Activated T-cell treated with anti-CD3 and anti-CD28 coated beads, Interleukin-2, amount 50 U/mL, for 72 hours (primary cell): ENCODE data around the gene ZNF837. TPM values are rescaled to one million over a fixed set of nuclear protein-coding genes. Genes with fewer than 3 reads are reported as not detected.
"Not testable (repeated sequence)": the region's sequence is repeated elsewhere in the genome, so short reads cannot be mapped to it uniquely, and the experiment has no call there.

Source experiments
- ATAC-seq, 2 donors: fragments of 150-1000 bp; cut with Tn5 transposase; replicated peaks in 1 of 2; 2 replicates each; pipeline ENCODE4 v1.10.0; 2021; ENCODE audit warnings: moderate library complexity in 2 of 2, mild to moderate bottlenecking in 1 of 2
- DNase-seq, 2 donors: peaks; one replicate each; pipeline ENCODE4 v3.0.0; 2021 to 2022; ENCODE audit warnings: mixed read lengths in 1 of 2
- H3K27ac Mint-ChIP-seq: one replicate; pipeline ENCODE4 v1.8.0; 2022; ENCODE audit warnings: mild to moderate bottlenecking, moderate library complexity, mixed read lengths
- H3K27me3 Mint-ChIP-seq: one replicate; pipeline ENCODE4 v1.8.0; 2022; ENCODE audit warnings: low read depth, mixed read lengths
- H3K36me3 Mint-ChIP-seq, 2 donors: one replicate each; pipeline ENCODE4 v1.8.0; 2022; ENCODE audit warnings: mixed read lengths in 2 of 2, mild to moderate bottlenecking in 1 of 2; ENCODE audit not compliant: insufficient read depth in 2 of 2
- H3K4me1 Mint-ChIP-seq: one replicate; pipeline ENCODE4 v1.8.0; 2022; ENCODE audit warnings: low read depth, mixed read lengths
- H3K4me3 Mint-ChIP-seq, 2 donors: one replicate each; pipeline ENCODE4 v1.8.0; 2022; ENCODE audit warnings: mild to moderate bottlenecking in 2 of 2, mixed read lengths in 2 of 2, moderate library complexity in 2 of 2
- H3K9me3 Mint-ChIP-seq, 2 donors: one replicate each; pipeline ENCODE4 v1.8.0; 2022; ENCODE audit warnings: mixed read lengths in 2 of 2
- total RNA-seq, 2 donors: library from RNA; stranded (reverse); gene quantifications; one replicate each; pipeline ENCODE4 v1.2.3, GENCODE V29; 2022

The ZNF837 gene
- 1 to 10 TPM; 2.3 to 3.0 TPM for total RNA-seq

DNA sequence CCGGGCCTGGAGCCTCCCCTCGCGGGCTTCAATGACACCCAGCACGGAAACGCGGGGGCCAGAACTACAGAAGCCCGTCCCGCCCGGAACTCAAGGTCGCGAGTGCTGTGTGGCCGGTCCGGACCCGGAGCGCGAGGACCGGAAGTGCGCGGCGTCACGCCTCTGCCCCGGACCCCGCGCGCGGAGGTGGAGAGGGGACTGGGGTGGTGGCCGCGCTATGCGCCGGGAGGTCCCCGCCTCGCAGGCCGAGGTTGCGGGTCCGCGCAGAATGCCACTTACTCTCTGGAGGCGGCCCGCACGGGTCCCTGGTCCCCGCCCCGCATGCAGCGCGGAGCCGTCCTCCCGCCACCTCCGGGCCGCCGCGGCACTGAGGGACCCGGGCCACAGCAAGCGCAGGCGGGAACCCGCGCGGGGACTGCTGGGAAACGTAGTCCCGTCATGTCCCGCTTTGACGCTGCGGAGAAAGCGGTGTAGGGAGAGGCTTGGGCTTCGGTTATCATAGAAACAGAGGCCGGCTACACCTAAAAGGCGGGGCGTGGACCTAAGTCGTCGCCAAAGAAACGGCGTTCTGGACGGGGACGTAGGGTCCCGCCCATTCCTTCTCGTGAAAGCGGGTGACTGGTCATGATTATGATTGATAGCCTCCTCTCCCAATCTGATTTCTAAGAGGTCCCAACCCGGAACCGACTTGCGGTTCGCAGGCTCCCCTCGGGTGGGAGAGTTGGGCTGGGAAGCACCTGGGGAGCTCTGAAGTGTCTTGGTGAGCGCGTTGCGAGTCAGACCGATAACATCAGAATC lies at the start of gene ZNF837:
TSS of gene ZNF837 (minus strand) at position 369 of the 798 bp plus-strand sequence. CDS start 11,698 bp downstream, outside the sequence.
- ATAC-seq = peak; percentile 87 to 88
- DNase-seq = peak; percentile 96 to 99
- Mint-ChIP-seq H3K9me3 (no peaks in the 10 kb centered on the region), H3K4me3 (peak within 1 kb of the TSS; percentile 88 to 97), H3K27me3 (no peaks in the 10 kb centered on the region), H3K36me3 (no peaks in the 10 kb centered on the region), H3K4me1 (peaks cover 35% of the 10 kb centered on the region), H3K27ac (peak within 1 kb of the TSS; percentile 89)

- H3K4me3 Mint-ChIP-seq = no peak overlapping the region
- peaks cover 5 to 36% of the 10 kb centered on the region in 2 donors for H3K9me3 Mint-ChIP-seq
- H3K36me3 Mint-ChIP-seq = peaks cover 43 to 48% of the 10 kb centered on the region in 2 donors
- no peaks in the 10 kb centered on the region for H3K4me1 Mint-ChIP-seq
- ATAC-seq = no peak
- no peak for DNase-seq
- H3K27me3 Mint-ChIP-seq = no peaks in the 10 kb centered on the region
- no peak overlapping the region for H3K27ac Mint-ChIP-seq
Measured at GRCh38 chr19:58429745-58430144, 48.9 kb upstream of the ZNF837 start.

- peaks cover 34 to 38% of the 10 kb centered on the region in 2 donors for H3K36me3 Mint-ChIP-seq
Measured at GRCh38 chr19:58428617-58429016, 47.8 kb upstream of the ZNF837 start.

DNA sequence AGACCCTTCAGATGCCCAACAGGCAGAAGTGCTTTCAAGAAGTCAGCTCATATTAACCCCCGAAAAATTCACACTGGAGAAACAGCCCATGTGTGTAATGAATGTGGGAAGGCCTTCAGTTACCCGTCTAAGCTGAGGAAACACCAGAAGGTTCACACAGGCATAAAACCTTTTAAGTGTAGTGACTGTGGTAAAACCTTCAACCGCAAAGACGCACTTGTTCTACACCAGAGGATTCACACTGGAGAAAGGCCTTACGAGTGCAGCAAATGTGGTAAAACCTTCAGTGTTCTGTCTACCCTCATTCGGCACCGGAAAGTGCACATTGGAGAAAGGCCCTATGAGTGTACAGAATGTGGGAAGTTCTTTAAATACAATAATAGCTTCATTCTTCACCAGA lies 36.2 kb upstream of the ZNF837 start:
- no peak for ATAC-seq
- Mint-ChIP-seq H3K36me3 (peaks cover 16 to 32% of the 10 kb centered on the region in 2 donors), H3K27ac (no peak overlapping the region)

More at GRCh38 chr19:58428617-58429016, 47.8 kb upstream of the ZNF837 start:
- no peak overlapping the region for H3K27ac Mint-ChIP-seq
- DNase-seq (no peak), ATAC-seq (no peak)
- H3K4me3 Mint-ChIP-seq = no peak overlapping the region
- H3K9me3 Mint-ChIP-seq = peaks cover 5 to 32% of the 10 kb centered on the region in 2 donors
- H3K4me1 Mint-ChIP-seq = no peaks in the 10 kb centered on the region
- H3K27me3 Mint-ChIP-seq = no peaks in the 10 kb centered on the region

GRCh38 chr19:58416604-58417003 lies 35.8 kb upstream of the ZNF837 start:
- no peak overlapping the region for H3K27ac Mint-ChIP-seq
- H3K36me3 Mint-ChIP-seq = peaks cover 16 to 29% of the 10 kb centered on the region in 2 donors
- ATAC-seq (no peak), DNase-seq (no peak)
- H3K9me3 Mint-ChIP-seq = peaks cover 0 to 2% of the 10 kb centered on the region in 2 donors
- no peak overlapping the region for H3K4me3 Mint-ChIP-seq
- no peaks in the 10 kb centered on the region for H3K4me1 Mint-ChIP-seq
- no peaks in the 10 kb centered on the region for H3K27me3 Mint-ChIP-seq

More for the DNA sequence above, 36.2 kb upstream of the ZNF837 start:
- Mint-ChIP-seq H3K27me3 (no peaks in the 10 kb centered on the region), H3K9me3 (peaks cover 0 to 2% of the 10 kb centered on the region in 2 donors), H3K4me1 (no peaks in the 10 kb centered on the region), H3K4me3 (no peak overlapping the region)
- no peak for DNase-seq

GRCh38 chr19:58409010-58409790 lies 28.4 kb upstream of the ZNF837 start:
- peaks cover 31% of the 10 kb centered on the region for H3K4me1 Mint-ChIP-seq

DNA sequence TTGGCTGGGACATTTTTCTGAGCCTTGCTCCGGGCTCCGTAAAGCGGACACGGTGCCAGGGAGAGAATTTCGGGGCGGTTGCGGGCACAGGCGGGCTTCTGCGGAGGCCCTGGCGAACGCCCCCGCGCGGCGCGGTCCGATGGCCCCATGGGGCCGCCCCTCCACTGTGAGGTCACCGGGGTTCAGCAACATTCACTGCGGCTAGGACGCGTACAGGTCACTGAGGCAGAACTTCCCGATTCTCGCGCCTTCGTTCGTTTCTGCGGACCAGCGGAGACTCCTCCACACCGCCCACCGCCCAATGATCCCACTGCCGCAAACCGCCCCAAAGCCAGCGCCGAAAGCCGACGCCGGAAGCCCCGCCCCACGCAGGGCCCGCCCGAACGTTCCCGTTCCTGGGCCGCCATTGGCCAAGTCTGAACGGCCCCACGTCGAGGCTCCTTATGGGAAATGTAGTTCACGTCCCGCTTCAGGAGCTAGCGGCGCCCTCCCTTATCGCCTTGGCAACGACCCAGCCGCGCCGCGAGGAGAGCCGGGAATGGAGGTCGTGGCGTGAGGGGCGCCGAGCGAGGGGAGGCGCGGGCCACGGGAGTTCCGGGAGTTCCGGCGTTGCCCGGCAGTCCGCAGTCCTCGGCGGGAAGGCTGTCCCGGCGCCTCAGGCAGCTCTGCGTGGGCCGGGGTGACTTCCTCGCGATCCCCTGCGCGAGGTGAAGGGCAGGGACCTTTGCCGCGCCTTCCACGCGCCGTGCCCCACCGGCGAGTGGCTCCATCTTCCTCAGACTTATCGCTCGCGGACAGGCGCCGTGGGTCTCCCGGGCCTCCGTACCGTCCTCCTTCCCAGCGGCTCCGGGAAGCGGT lies 27.6 kb upstream of the ZNF837 start, which contains the start of gene ZNF584:
TSS of gene ZNF584 (plus strand) at position 498 of the 858 bp plus-strand sequence. CDS start 499 bp downstream, outside the sequence.
- Mint-ChIP-seq H3K9me3 (no peaks in the 10 kb centered on the region), H3K27ac (peak within 1 kb of the TSS; percentile 90), H3K4me3 (peak within 1 kb of the TSS; percentile 81 to 91), H3K36me3 (peaks cover 2% of the 10 kb centered on the region in 2 donors), H3K4me1 (peaks cover 31% of the 10 kb centered on the region), H3K27me3 (no peaks in the 10 kb centered on the region)
- DNase-seq (peak; percentile 95 to 96), ATAC-seq (peak; percentile 96 to 97)

More at GRCh38 chr19:58409010-58409790, 28.4 kb upstream of the ZNF837 start:
- Mint-ChIP-seq H3K27me3 (no peaks in the 10 kb centered on the region), H3K4me3 (peak overlapping the region; percentile 81 to 91), H3K9me3 (no peaks in the 10 kb centered on the region), H3K27ac (peak overlapping the region; percentile 19), H3K36me3 (peaks cover 2% of the 10 kb centered on the region in 2 donors)
- DNase-seq (peak; percentile 30 to 35), ATAC-seq (peak; percentile 10 to 24)

DNA sequence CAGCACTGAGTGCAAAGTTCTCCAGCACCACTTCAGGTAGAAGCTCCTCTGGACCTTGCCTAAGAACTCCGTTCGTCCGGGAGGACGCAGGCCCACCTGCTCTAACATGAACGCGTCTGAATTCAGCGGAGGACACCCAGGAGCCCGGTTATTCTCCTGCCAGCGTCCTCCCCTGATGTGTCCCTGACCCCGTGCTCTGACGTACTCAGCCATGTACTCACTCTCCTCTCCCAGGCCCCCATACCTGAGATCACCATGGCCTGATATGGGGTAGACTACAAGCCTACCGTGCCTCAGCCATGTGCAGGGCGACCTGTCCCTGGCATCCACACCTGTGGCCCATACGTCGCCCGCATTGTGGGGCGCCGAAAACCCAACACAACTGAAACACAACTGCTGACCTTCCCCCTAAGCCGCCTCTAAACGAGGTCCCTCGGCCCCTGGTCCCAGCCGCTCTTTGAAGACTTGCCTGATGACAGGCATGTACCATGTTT lies 26.9 kb upstream of the ZNF837 start:
- H3K27me3 Mint-ChIP-seq = no peaks in the 10 kb centered on the region
- no peaks in the 10 kb centered on the region for H3K9me3 Mint-ChIP-seq
- DNase-seq = no peak
- peak overlapping the region; percentile 81 to 91 for H3K4me3 Mint-ChIP-seq
- peaks cover 0 to 2% of the 10 kb centered on the region in 2 donors for H3K36me3 Mint-ChIP-seq
- peak overlapping the region; percentile 34 for H3K27ac Mint-ChIP-seq
- peaks cover 31% of the 10 kb centered on the region for H3K4me1 Mint-ChIP-seq
- ATAC-seq = peak in 1 of 2 donors; percentile 5

DNA sequence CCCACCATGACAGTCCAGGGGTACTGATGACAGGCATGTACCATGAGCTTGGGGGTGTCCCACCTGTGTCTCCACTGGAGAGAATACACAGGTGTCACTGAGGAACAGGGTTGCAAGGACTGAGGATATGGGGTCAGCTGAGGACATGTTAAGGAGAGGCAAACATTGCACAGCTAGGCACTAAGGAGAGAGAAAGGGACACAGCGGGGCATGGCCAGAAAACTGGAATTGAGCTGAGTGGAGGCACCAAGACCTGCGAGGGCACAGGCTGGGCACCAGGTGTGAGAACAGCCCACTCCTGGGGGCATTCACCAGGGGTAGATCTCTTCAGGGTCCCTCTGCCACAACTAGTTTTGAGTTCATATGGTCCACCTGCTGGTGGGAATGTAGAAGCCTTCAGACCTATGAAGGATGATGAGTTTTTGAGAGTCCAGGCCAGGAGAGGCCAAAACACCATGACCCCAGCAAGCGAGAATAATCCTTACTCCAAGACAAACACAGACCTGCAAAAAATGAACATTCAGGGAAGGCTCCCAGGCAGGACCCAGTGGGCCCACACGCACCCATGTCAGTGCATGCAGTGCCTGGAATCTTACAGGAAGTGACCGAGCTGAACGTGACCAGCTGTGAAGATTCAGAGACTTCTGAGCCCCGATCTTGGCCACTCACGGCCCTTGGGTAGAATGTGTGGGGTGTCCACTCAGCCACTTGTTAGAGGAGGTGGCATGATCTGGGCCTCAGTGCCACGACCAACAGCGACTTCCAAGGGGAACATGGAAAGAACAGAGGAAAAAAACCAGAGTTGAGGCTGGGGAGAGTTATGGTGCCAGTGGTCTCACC lies 26.2 kb upstream of the ZNF837 start:
- H3K27ac Mint-ChIP-seq = no peak overlapping the region
- H3K36me3 Mint-ChIP-seq = peaks cover 0 to 2% of the 10 kb centered on the region in 2 donors

GRCh38 chr19:58403920-58404478 lies 23.2 kb upstream of the ZNF837 start:
- H3K9me3 Mint-ChIP-seq, DNase-seq, H3K27ac Mint-ChIP-seq, ATAC-seq, H3K27me3 Mint-ChIP-seq, H3K4me3 Mint-ChIP-seq, H3K36me3 Mint-ChIP-seq: not testable (repeated sequence)
- H3K4me1 Mint-ChIP-seq = peaks cover 40% of the 10 kb centered on the region

More for the DNA sequence above, 26.2 kb upstream of the ZNF837 start:
- no peak for ATAC-seq
- Mint-ChIP-seq H3K4me3 (peak overlapping the region; percentile 81 to 91), H3K27me3 (no peaks in the 10 kb centered on the region), H3K9me3 (no peaks in the 10 kb centered on the region), H3K4me1 (peaks cover 36% of the 10 kb centered on the region)
- DNase-seq = no peak

DNA sequence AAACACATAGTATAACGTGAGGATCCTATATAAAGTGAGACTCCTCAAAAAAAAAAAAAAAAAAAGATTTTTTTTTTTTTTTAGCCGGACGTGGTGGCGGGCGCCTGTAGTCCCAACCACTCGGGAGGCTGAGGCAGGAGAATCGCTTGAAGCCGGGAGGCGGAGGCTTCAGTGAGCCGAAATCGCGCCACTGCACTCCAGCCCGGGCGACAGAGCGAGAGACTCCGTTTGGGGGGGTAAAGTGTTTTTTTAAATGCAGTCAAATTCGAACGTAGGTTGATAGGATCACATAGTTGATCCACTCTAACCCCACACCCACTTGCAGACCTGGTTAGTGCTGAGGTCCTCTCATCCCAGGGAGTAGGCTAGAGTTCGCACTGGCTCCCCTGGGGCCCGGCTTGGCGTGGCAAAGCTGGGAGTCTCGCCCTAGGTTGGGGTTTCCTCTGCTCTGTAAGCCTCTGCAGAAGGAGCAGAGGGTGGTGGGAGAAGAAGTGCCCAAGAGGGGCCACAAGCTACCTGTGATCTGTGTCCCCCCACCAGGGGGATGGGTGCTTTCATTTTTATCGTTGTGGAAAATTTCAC lies 21.1 kb upstream of the ZNF837 start:
- Mint-ChIP-seq H3K27me3 (no peaks in the 10 kb centered on the region), H3K27ac (no peak overlapping the region)
- DNase-seq = no peak

More for the DNA sequence above, 21.1 kb upstream of the ZNF837 start:
- ATAC-seq = no peak
- H3K4me3 Mint-ChIP-seq = peak overlapping the region; percentile 90 to 92
- H3K4me1 Mint-ChIP-seq = peaks cover 27% of the 10 kb centered on the region
- H3K9me3 Mint-ChIP-seq = no peaks in the 10 kb centered on the region
- peaks cover 0 to 1% of the 10 kb centered on the region in 2 donors for H3K36me3 Mint-ChIP-seq
